Articular chondrocyte of knee joint (primary cell): ENCODE data around the gene LATS2. TPM values are rescaled to one million over a fixed set of nuclear protein-coding genes. Genes with fewer than 3 reads are reported as not detected.

Experiments used
- small RNA-seq: library from RNA; depleted of rRNA; stranded (forward); fragments of <200 nt; gene quantifications from one replicate; pipeline ENCODE3, GENCODE V24; 2012
- total RNA-seq: library from RNA; depleted of rRNA; stranded (reverse); fragments of >200 nt; gene quantifications from 2 replicates; pipeline ENCODE4 v1.2.3, GENCODE V29; 2012

The LATS2 gene
- 36.4 and 39.3 TPM in 2 replicates for total RNA-seq

GRCh38 chr13:21061029-21061763 lies at the start of gene LATS2:
LATS2 (minus strand) TSS chr13:21061586; CDS start chr13:21046026, 15,560 bp downstream.

Small RNA genes lying within 50 kb of the gene (small RNA-seq; reads per million reads assigned to genes)
- not detected for gene PPIAP27
- gene RNU4-9P = not detected

Other genes starting within 250 kb of the LATS2 start
- gene XPO4, start 158.8 kb downstream of the LATS2 start, total RNA-seq = 23.1 and 25.7 TPM in 2 replicates
- gene SAP18, start 78.5 kb upstream of the LATS2 start, total RNA-seq = 48.1 and 55.1 TPM in 2 replicates
- 15.4 and 20.2 TPM in 2 replicates for gene SKA3, start 115.0 kb upstream of the LATS2 start, total RNA-seq
- 9.0 and 10.3 TPM in 2 replicates for gene MRPL57, start 115.1 kb upstream of the LATS2 start, total RNA-seq